ENCODE data around the gene CAPRIN1.
A peak's percentile ranks its signal among the peaks of the same experiment; 100 is the strongest.
"Not testable (repeated sequence)": the region's sequence is repeated elsewhere in the genome, so short reads cannot be mapped to it uniquely, and the experiment has no call there.

CAPRIN1 gene

GRCh38 chr11:34094900-34095299 lies 43.4 kb downstream of the CAPRIN1 start:
- DNase-seq, result not testable (repeated sequence)

- DNase-seq, result no peak
These were observed 47.3 kb downstream of the CAPRIN1 start for GRCh38 chr11:34098813-34099212.

GRCh38 chr11:34104680-34105078 lies 53.1 kb downstream of the CAPRIN1 start:
- DNase-seq, result no peak

- peak; percentile 98 for DNase-seq
These were observed 53.8 kb downstream of the CAPRIN1 start, which contains the start of gene NAT10 for GRCh38 chr11:34105079-34105956. NAT10 (plus strand) TSS chr11:34105629; CDS start chr11:34108226, 2,597 bp downstream.

- no peak for DNase-seq
These were observed 54.5 kb downstream of the CAPRIN1 start for GRCh38 chr11:34105957-34106504.

GRCh38 chr11:34111722-34112270 lies 60.3 kb downstream of the CAPRIN1 start:
- no peak for DNase-seq

- no peak for DNase-seq
These were observed 62.5 kb downstream of the CAPRIN1 start for GRCh38 chr11:34114014-34114413.

- DNase-seq, result no peak
These were observed 62.9 kb downstream of the CAPRIN1 start for GRCh38 chr11:34114471-34114870.

- no peak for DNase-seq
These were observed 69.1 kb downstream of the CAPRIN1 start for GRCh38 chr11:34120651-34121050.

GRCh38 chr11:34124885-34125668 lies 73.5 kb downstream of the CAPRIN1 start:
- no peak for DNase-seq

- DNase-seq, result no peak
These were observed 75.7 kb downstream of the CAPRIN1 start for GRCh38 chr11:34126959-34127848.

GRCh38 chr11:34128824-34129223 lies 77.3 kb downstream of the CAPRIN1 start:
- no peak for DNase-seq

- DNase-seq, result no peak
These were observed 80.9 kb downstream of the CAPRIN1 start for GRCh38 chr11:34132261-34132965.

GRCh38 chr11:34134765-34135164 lies 83.2 kb downstream of the CAPRIN1 start:
- no peak for DNase-seq

GRCh38 chr11:34135439-34135838 lies 83.9 kb downstream of the CAPRIN1 start:
- no peak for DNase-seq

GRCh38 chr11:34136420-34136819 lies 84.9 kb downstream of the CAPRIN1 start:
- DNase-seq, result no peak

GRCh38 chr11:34139346-34139745 lies 87.8 kb downstream of the CAPRIN1 start:
- no peak for DNase-seq

- no peak for DNase-seq
These were observed 88.6 kb downstream of the CAPRIN1 start for GRCh38 chr11:34140149-34140548.

GRCh38 chr11:34143048-34143447 lies 91.5 kb downstream of the CAPRIN1 start:
- no peak for DNase-seq

GRCh38 chr11:34145073-34145472 lies 93.5 kb downstream of the CAPRIN1 start:
- DNase-seq, result no peak

GRCh38 chr11:34145847-34146381 lies 94.4 kb downstream of the CAPRIN1 start:
- DNase-seq, result no peak
